Cortex of kidney (tissue), 1 donor: ENCODE measurements around the gene ZC3H7B.
"Not testable (repeated sequence)": the region's sequence is repeated elsewhere in the genome, so short reads cannot be mapped to it uniquely, and the experiment has no call there.

ENCODE experiments used
- DNase-seq: peaks from one replicate; lab custom pipeline; 2025; lab: John Stamatoyannopoulos, UW

The ZC3H7B gene

GRCh38 chr22:41301085-41302020 is at the start of gene ZC3H7B:
Gene ZC3H7B, plus strand, starts transcription at chr22:41301525. Its CDS starts 19,136 bp downstream, at chr22:41320661.
- DNase-seq: no peak

- no peak for DNase-seq
Measured at GRCh38 chr22:41252365-41252764, 49.0 kb upstream of the ZC3H7B start.

GRCh38 chr22:41254230-41254629 is 47.1 kb upstream of the ZC3H7B start:
- no peak for DNase-seq

GRCh38 chr22:41256254-41257253 is 44.8 kb upstream of the ZC3H7B start:
- DNase-seq: no peak

GRCh38 chr22:41257696-41258095 is 43.6 kb upstream of the ZC3H7B start:
- DNase-seq: no peak

GRCh38 chr22:41259756-41260155 is 41.6 kb upstream of the ZC3H7B start:
- DNase-seq: not testable (repeated sequence)

- no peak for DNase-seq
Measured at GRCh38 chr22:41260871-41261270, 40.5 kb upstream of the ZC3H7B start.

- DNase-seq: no peak
Measured at GRCh38 chr22:41261541-41262249, 39.6 kb upstream of the ZC3H7B start.

GRCh38 chr22:41262250-41262765 is 39.0 kb upstream of the ZC3H7B start:
- DNase-seq: no peak

- DNase-seq: no peak
Measured at GRCh38 chr22:41263704-41264103, 37.6 kb upstream of the ZC3H7B start.

GRCh38 chr22:41264408-41264941 is 36.9 kb upstream of the ZC3H7B start:
- DNase-seq: no peak

- DNase-seq: no peak
Measured at GRCh38 chr22:41267958-41268357, 33.4 kb upstream of the ZC3H7B start.

- no peak for DNase-seq
Measured at GRCh38 chr22:41271787-41272186, 29.5 kb upstream of the ZC3H7B start.

- no peak for DNase-seq
Measured at GRCh38 chr22:41273128-41273527, 28.2 kb upstream of the ZC3H7B start.

- DNase-seq: no peak
Measured at GRCh38 chr22:41274856-41275255, 26.5 kb upstream of the ZC3H7B start.

- no peak for DNase-seq
Measured at GRCh38 chr22:41280065-41280464, 21.3 kb upstream of the ZC3H7B start.

- no peak for DNase-seq
Measured at GRCh38 chr22:41280854-41281253, 20.5 kb upstream of the ZC3H7B start.

- DNase-seq: no peak
Measured at GRCh38 chr22:41284465-41284864, 16.9 kb upstream of the ZC3H7B start.

GRCh38 chr22:41285441-41285819 is 15.9 kb upstream of the ZC3H7B start:
- DNase-seq: no peak

GRCh38 chr22:41285820-41286638 is 15.3 kb upstream of the ZC3H7B start, which contains the start of gene RANGAP1:
Gene RANGAP1, minus strand, starts transcription at chr22:41286187. Its CDS starts 5,143 bp downstream, at chr22:41281044.
- peak; percentile 65 for DNase-seq
